ENCODE data around the gene LYZL4. TPM values are rescaled to one million over a fixed set of nuclear protein-coding genes. Genes with fewer than 3 reads are reported as not detected.

LYZL4 gene
- total RNA-seq, 5 donors from 2014 or later (not counting 1 experiment from before 2014, with no cell fraction given) = not detected

GRCh38 chr3:42412526-42413155, 2.2 kb upstream of the LYZL4 start:
- Histone ChIP-seq H3K4me3 (ENCODE audit: control insufficient read depth in 1 of 2, extremely low read depth in 1 of 2, low read length in 1 of 2) (no peak overlapping the region), H3K9me3 (no peaks in the 10 kb centered on the region), H3K36me3 (ENCODE audit: control insufficient read depth in 2 of 2, extremely low read depth in 1 of 2, insufficient read depth in 1 of 2, low read length in 1 of 2) (no peaks in the 10 kb centered on the region), H3K4me1 (ENCODE audit: control insufficient read depth in 1 of 2, extremely low read depth in 1 of 2, insufficient read depth in 2 of 2, low read length in 2 of 2) (no peaks in the 10 kb centered on the region), H3K27ac (ENCODE audit: low read length) (no peak overlapping the region), H3K27me3 (replicated peaks in 1 of 2; ENCODE audit: control insufficient read depth in 2 of 2, extremely low read depth in 1 of 2, insufficient read depth in 2 of 2, low read length in 1 of 2) (peaks cover 0 to 9% of the 10 kb centered on the region in 2 experiments)
- peaks cover 9 to 18% of the 10 kb centered on the region in 2 donors for H3K27me3 Mint-ChIP-seq
- DNase-seq = no peak
- H3K4me3 Mint-ChIP-seq = no peak overlapping the region
- no peak overlapping the region for H3K27ac Mint-ChIP-seq
- H3K4me1 Mint-ChIP-seq = no peaks in the 10 kb centered on the region
- ChIA-PET POLR2A (no interaction called here), CTCF (no interaction called here)
- no peaks in the 10 kb centered on the region for H3K9me3 Mint-ChIP-seq
- H3K36me3 Mint-ChIP-seq = no peaks in the 10 kb centered on the region
- ATAC-seq (replicated peaks in 1 of 4) = no peak
- WGBS (ENCODE audit: insufficient coverage) = 100% methylated on average over 2 of the region's 6 CpGs

GRCh38 chr3:42411429-42411828, 1.0 kb upstream of the LYZL4 start:
- 100% methylated on average over 1 of the region's 1 CpG for WGBS (ENCODE audit: insufficient coverage)
- H3K4me1 Mint-ChIP-seq = no peaks in the 10 kb centered on the region
- no peaks in the 10 kb centered on the region for H3K9me3 ChIP-seq

GRCh38 chr3:42408156-42408555, 2.3 kb downstream of the LYZL4 start:
- H3K4me3 Mint-ChIP-seq = no peak overlapping the region

More at GRCh38 chr3:42411429-42411828, 1.0 kb upstream of the LYZL4 start:
- Histone ChIP-seq H3K4me1 (ENCODE audit: control insufficient read depth in 1 of 2, extremely low read depth in 1 of 2, insufficient read depth in 2 of 2, low read length in 2 of 2) (no peaks in the 10 kb centered on the region), H3K4me3 (ENCODE audit: control insufficient read depth in 1 of 2, extremely low read depth in 1 of 2, low read length in 1 of 2) (no peak overlapping the region), H3K27me3 (replicated peaks in 1 of 2; ENCODE audit: control insufficient read depth in 2 of 2, extremely low read depth in 1 of 2, insufficient read depth in 2 of 2, low read length in 1 of 2) (peaks cover 0 to 9% of the 10 kb centered on the region in 2 experiments), H3K36me3 (ENCODE audit: control insufficient read depth in 2 of 2, extremely low read depth in 1 of 2, insufficient read depth in 1 of 2, low read length in 1 of 2) (no peaks in the 10 kb centered on the region), H3K27ac (ENCODE audit: low read length) (no peak overlapping the region)
- no peak for DNase-seq
- CTCF ChIA-PET = no interaction called here
- Mint-ChIP-seq H3K27ac (no peak overlapping the region), H3K4me3 (no peak overlapping the region), H3K9me3 (no peaks in the 10 kb centered on the region), H3K27me3 (peaks cover 6 to 18% of the 10 kb centered on the region in 2 donors), H3K36me3 (no peaks in the 10 kb centered on the region)
- ATAC-seq (replicated peaks in 1 of 4) = no peak
- POLR2A ChIA-PET = no interaction called here

GRCh38 chr3:42406727-42407450, 3.5 kb downstream of the LYZL4 start:
- Mint-ChIP-seq H3K9me3 (no peaks in the 10 kb centered on the region), H3K4me1 (peaks cover 6 to 15% (median 9%) of the 10 kb centered on the region in 3 donors), H3K4me3 (no peak overlapping the region), H3K27ac (no peak overlapping the region), H3K27me3 (no peaks in the 10 kb centered on the region), H3K36me3 (no peaks in the 10 kb centered on the region)
- no peaks in the 10 kb centered on the region for H3K27me3 ChIP-seq (replicated peaks in 1 of 2; ENCODE audit: control insufficient read depth in 2 of 2, extremely low read depth in 1 of 2, insufficient read depth in 2 of 2, low read length in 1 of 2)
- no peak overlapping the region for H3K27ac ChIP-seq (ENCODE audit: low read length)
- WGBS (ENCODE audit: insufficient coverage) = 86% methylated on average over 9 of the region's 14 CpGs
- no peaks in the 10 kb centered on the region for H3K9me3 ChIP-seq
- no peak for ATAC-seq (replicated peaks in 1 of 4)
- CTCF ChIA-PET = no interaction called here
- no peaks in the 10 kb centered on the region for H3K36me3 ChIP-seq (ENCODE audit: control insufficient read depth in 2 of 2, extremely low read depth in 1 of 2, insufficient read depth in 1 of 2, low read length in 1 of 2)
- no peak overlapping the region for H3K4me3 ChIP-seq (ENCODE audit: control insufficient read depth in 1 of 2, extremely low read depth in 1 of 2, low read length in 1 of 2)
- H3K4me1 ChIP-seq (ENCODE audit: control insufficient read depth in 1 of 2, extremely low read depth in 1 of 2, insufficient read depth in 2 of 2, low read length in 2 of 2) = no peaks in the 10 kb centered on the region
- DNase-seq = no peak
- POLR2A ChIA-PET = no interaction called here

More at GRCh38 chr3:42408156-42408555, 2.3 kb downstream of the LYZL4 start:
- H3K4me3 ChIP-seq (ENCODE audit: control insufficient read depth in 1 of 2, extremely low read depth in 1 of 2, low read length in 1 of 2) = no peak overlapping the region
- no peak overlapping the region for H3K27ac Mint-ChIP-seq
- no peaks in the 10 kb centered on the region for H3K27me3 ChIP-seq (replicated peaks in 1 of 2; ENCODE audit: control insufficient read depth in 2 of 2, extremely low read depth in 1 of 2, insufficient read depth in 2 of 2, low read length in 1 of 2)
- no peaks in the 10 kb centered on the region for H3K9me3 Mint-ChIP-seq
- ATAC-seq (replicated peaks in 1 of 4) (no peak), DNase-seq (no peak)
- no peaks in the 10 kb centered on the region for H3K27me3 Mint-ChIP-seq
- H3K9me3 ChIP-seq = no peaks in the 10 kb centered on the region
- no peaks in the 10 kb centered on the region for H3K36me3 Mint-ChIP-seq
- WGBS (ENCODE audit: insufficient coverage) = 76% methylated on average over 2 of the region's 2 CpGs
- ChIA-PET CTCF (no interaction called here), POLR2A (no interaction called here)
- no peaks in the 10 kb centered on the region for H3K36me3 ChIP-seq (ENCODE audit: control insufficient read depth in 2 of 2, extremely low read depth in 1 of 2, insufficient read depth in 1 of 2, low read length in 1 of 2)
- H3K4me1 Mint-ChIP-seq = peaks cover 0 to 10% (median 6%) of the 10 kb centered on the region in 3 donors
- H3K4me1 ChIP-seq (ENCODE audit: control insufficient read depth in 1 of 2, extremely low read depth in 1 of 2, insufficient read depth in 2 of 2, low read length in 2 of 2) = no peaks in the 10 kb centered on the region
- no peak overlapping the region for H3K27ac ChIP-seq (ENCODE audit: low read length)

DNA sequence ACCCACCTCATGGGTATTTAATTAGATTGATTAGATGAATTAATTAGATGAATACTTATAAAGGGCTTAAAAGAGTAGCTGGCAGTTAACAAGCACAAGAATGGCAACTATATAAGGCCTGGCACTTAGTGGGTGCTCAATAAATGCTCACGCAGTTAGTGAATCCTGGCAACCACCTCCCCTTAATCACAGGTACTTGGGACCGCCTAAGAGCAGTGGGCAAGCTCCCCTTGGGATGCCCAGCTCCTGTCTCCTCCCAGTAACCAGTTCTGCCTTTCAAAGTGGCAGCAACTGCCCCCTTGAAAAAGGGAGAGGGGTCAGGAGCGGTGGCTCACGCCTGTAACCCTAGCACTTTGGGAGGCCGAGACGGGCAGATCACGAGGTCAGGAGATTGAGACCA, 4.6 kb downstream of the LYZL4 start:
- Histone ChIP-seq H3K27ac (ENCODE audit: low read length) (no peak overlapping the region), H3K9me3 (no peaks in the 10 kb centered on the region), H3K4me1 (ENCODE audit: control insufficient read depth in 1 of 2, extremely low read depth in 1 of 2, insufficient read depth in 2 of 2, low read length in 2 of 2) (no peaks in the 10 kb centered on the region), H3K36me3 (ENCODE audit: control insufficient read depth in 2 of 2, extremely low read depth in 1 of 2, insufficient read depth in 1 of 2, low read length in 1 of 2) (no peaks in the 10 kb centered on the region), H3K27me3 (replicated peaks in 1 of 2; ENCODE audit: control insufficient read depth in 2 of 2, extremely low read depth in 1 of 2, insufficient read depth in 2 of 2, low read length in 1 of 2) (no peaks in the 10 kb centered on the region), H3K4me3 (ENCODE audit: control insufficient read depth in 1 of 2, extremely low read depth in 1 of 2, low read length in 1 of 2) (no peak overlapping the region)
- Mint-ChIP-seq H3K4me1 (peaks cover 6 to 15% (median 9%) of the 10 kb centered on the region in 3 donors), H3K9me3 (no peaks in the 10 kb centered on the region), H3K27me3 (no peaks in the 10 kb centered on the region), H3K4me3 (no peak overlapping the region), H3K36me3 (no peaks in the 10 kb centered on the region), H3K27ac (no peak overlapping the region)
- CTCF ChIA-PET = interaction anchor here in 1 of 2 donors (0.6 kb wide), 1 partner anchor 88 kb away, joined by 5 read pairs; no protein-coding TSS in a partner anchor
- DNase-seq = no peak
- WGBS (ENCODE audit: insufficient coverage) = 100% methylated on average over 2 of the region's 7 CpGs
- ATAC-seq (replicated peaks in 1 of 4) = no peak
- POLR2A ChIA-PET = no interaction called here

GRCh38 chr3:42403737-42404136, 6.7 kb downstream of the LYZL4 start:
- ChIA-PET CTCF (no interaction called here), POLR2A (no interaction called here)
- no peaks in the 10 kb centered on the region for H3K27me3 Mint-ChIP-seq
- no peaks in the 10 kb centered on the region for H3K9me3 Mint-ChIP-seq
- no peak overlapping the region for H3K4me3 Mint-ChIP-seq
- peaks cover 6 to 15% (median 9%) of the 10 kb centered on the region in 3 donors for H3K4me1 Mint-ChIP-seq
- Histone ChIP-seq H3K9me3 (no peaks in the 10 kb centered on the region), H3K36me3 (ENCODE audit: control insufficient read depth in 2 of 2, extremely low read depth in 1 of 2, insufficient read depth in 1 of 2, low read length in 1 of 2) (no peaks in the 10 kb centered on the region), H3K27ac (ENCODE audit: low read length) (no peak overlapping the region), H3K27me3 (replicated peaks in 1 of 2; ENCODE audit: control insufficient read depth in 2 of 2, extremely low read depth in 1 of 2, insufficient read depth in 2 of 2, low read length in 1 of 2) (no peaks in the 10 kb centered on the region), H3K4me3 (ENCODE audit: control insufficient read depth in 1 of 2, extremely low read depth in 1 of 2, low read length in 1 of 2) (no peak overlapping the region), H3K4me1 (ENCODE audit: control insufficient read depth in 1 of 2, extremely low read depth in 1 of 2, insufficient read depth in 2 of 2, low read length in 2 of 2) (no peaks in the 10 kb centered on the region)
- peak overlapping the region in 1 of 2 donors; percentile 5 for H3K27ac Mint-ChIP-seq
- DNase-seq (peak in 1 of 35 experiments; percentile 23), ATAC-seq (replicated peaks in 1 of 4) (peak in 2 of 4 experiments; percentile 60 to 61)
- H3K36me3 Mint-ChIP-seq = no peaks in the 10 kb centered on the region
- no CpG with 5 or more reads among the region's 3 CpGs for WGBS (ENCODE audit: insufficient coverage)
